ENCODE results near the gene ST8SIA2. TPM values are rescaled to one million over a fixed set of nuclear protein-coding genes. Genes with fewer than 3 reads are reported as not detected.

Gene ST8SIA2
- total and polyA plus RNA-seq, 8 donors: 1.1 TPM; not detected in 7

DNA sequence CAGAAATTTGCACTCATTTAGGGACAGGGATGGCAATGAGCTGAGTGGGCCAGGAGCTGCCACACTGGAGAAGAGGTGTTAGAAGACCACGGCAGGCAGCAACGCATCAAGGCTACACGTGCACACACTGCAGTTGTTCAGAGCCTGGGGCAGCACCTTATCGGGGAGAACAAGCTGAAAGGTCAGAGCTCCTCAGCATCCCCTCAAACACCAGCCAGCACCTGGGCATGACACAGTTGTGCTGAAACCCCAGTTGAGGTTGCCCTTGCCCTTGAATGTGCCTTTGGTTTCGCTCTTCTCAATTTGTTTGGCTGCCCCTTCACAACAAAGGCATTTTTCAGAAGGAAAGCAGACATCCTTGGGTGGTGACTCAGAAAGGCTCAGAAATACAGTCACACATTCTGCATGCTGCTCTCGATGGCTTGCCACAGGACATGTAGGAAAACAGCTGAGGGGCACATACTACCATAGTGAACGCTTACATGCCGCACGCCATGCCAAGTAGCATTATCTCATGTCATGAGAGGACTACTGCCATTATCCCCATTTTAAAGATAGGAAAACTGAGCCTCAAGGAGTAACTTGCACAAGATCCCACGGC is 57.6 kb downstream of the ST8SIA2 start:
- intact Hi-C loops (cut with DNase I; ENCODE audit: low total_unique reads): no loop called here
- WGBS, 5 donors: 89 to 94% (median 91%) methylated on average over 10 of the region's 10 CpGs
- no peak for DNase-seq

DNA sequence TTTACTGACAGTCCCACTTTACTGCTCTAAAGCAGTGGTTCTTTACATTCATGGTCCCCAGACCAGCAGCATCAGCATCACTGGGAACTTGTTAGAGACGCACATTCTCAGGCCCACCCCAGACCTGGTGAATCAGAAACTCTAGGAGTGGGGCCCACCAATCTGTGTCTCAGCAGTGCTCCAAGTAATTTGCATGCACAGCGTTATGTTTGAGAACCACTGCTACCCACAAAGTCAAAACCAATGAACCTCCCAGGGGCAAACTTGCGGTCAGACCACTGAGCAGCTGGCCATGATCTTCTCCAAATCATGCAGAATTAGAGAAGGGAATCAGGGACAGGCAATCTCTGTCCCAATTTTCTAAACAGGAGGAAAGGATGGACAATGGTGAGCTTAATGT is 58.5 kb downstream of the ST8SIA2 start:
- H3K27me3 ChIP-seq: peaks cover 0 to 4% (median 0%) of the 10 kb centered on the region in 3 donors
- 57 to 100% (median 79%) methylated on average over 3 of the region's 3 CpGs for WGBS, 5 donors

More for the DNA sequence above, 57.6 kb downstream of the ST8SIA2 start:
- TF ChIP-seq POLR2AphosphoS5 (IDR thresholded peaks at IDR 0.05) (no peak), EP300 (IDR thresholded peaks at IDR 0.05) (no peak), POLR2A (IDR thresholded peaks at IDR 0.05) (no peak)
- TF ChIP-seq, protein P1, sequence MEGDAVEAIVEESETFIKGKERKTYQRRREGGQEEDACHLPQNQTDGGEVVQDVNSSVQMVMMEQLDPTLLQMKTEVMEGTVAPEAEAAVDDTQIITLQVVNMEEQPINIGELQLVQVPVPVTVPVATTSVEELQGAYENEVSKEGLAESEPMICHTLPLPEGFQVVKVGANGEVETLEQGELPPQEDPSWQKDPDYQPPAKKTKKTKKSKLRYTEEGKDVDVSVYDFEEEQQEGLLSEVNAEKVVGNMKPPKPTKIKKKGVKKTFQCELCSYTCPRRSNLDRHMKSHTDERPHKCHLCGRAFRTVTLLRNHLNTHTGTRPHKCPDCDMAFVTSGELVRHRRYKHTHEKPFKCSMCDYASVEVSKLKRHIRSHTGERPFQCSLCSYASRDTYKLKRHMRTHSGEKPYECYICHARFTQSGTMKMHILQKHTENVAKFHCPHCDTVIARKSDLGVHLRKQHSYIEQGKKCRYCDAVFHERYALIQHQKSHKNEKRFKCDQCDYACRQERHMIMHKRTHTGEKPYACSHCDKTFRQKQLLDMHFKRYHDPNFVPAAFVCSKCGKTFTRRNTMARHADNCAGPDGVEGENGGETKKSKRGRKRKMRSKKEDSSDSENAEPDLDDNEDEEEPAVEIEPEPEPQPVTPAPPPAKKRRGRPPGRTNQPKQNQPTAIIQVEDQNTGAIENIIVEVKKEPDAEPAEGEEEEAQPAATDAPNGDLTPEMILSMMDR (IDR thresholded peaks at IDR 0.05): no peak
- H3K27ac ChIP-seq: no peak overlapping the region
- no peaks in the 10 kb centered on the region for H3K4me1 ChIP-seq
- H3K4me3 ChIP-seq: no peak overlapping the region
- H3K9me3 ChIP-seq: no peaks in the 10 kb centered on the region
- peaks cover 0 to 4% (median 0%) of the 10 kb centered on the region in 3 donors for H3K27me3 ChIP-seq
- H3K36me3 ChIP-seq: no peaks in the 10 kb centered on the region

DNA sequence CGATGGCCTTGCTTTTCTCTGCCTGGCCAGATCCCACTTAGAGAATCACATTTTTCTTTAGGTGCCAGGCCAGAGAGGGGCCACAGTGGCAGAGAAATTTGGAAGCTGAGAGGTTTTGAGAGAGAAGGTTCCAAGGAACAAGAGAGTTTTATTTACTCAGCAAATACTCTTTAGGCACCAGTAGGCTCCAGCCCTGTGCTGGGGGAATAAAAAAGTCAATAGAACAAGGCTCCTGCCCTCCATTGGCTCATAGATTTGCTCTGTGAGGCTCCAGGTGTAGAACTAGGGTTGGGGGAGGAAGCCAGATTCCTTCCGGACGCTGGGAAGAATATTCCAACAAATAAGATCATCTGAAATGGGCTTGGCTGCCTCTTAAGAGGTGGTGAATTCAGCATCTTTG is 59.9 kb downstream of the ST8SIA2 start:
- Histone ChIP-seq H3K9me3 (no peaks in the 10 kb centered on the region), H3K36me3 (no peaks in the 10 kb centered on the region), H3K4me3 (no peak overlapping the region), H3K27me3 (no peaks in the 10 kb centered on the region), H3K4me1 (no peaks in the 10 kb centered on the region), H3K27ac (no peak overlapping the region)
- TF ChIP-seq POLR2A (IDR thresholded peaks at IDR 0.05): no peak
- TF ChIP-seq POLR2AphosphoS5 (IDR thresholded peaks at IDR 0.05): no peak
- TF ChIP-seq, protein P1 (IDR thresholded peaks at IDR 0.05): no peak
- intact Hi-C loops (cut with DNase I; ENCODE audit: low total_unique reads): no loop called here
- WGBS, 5 donors: 37 to 61% (median 41%) methylated on average over 3 of the region's 3 CpGs
- no peak for DNase-seq

More for the DNA sequence above, 58.5 kb downstream of the ST8SIA2 start:
- Histone ChIP-seq H3K4me1 (no peaks in the 10 kb centered on the region), H3K27ac (no peak overlapping the region), H3K9me3 (no peaks in the 10 kb centered on the region), H3K36me3 (no peaks in the 10 kb centered on the region), H3K4me3 (no peak overlapping the region)
- intact Hi-C loops (cut with DNase I; ENCODE audit: low total_unique reads): no loop called here
- DNase-seq: no peak
- TF ChIP-seq POLR2A (IDR thresholded peaks at IDR 0.05) (no peak), EP300 (IDR thresholded peaks at IDR 0.05) (no peak), POLR2AphosphoS5 (IDR thresholded peaks at IDR 0.05) (no peak)
- TF ChIP-seq, protein P1 (IDR thresholded peaks at IDR 0.05): no peak

DNA sequence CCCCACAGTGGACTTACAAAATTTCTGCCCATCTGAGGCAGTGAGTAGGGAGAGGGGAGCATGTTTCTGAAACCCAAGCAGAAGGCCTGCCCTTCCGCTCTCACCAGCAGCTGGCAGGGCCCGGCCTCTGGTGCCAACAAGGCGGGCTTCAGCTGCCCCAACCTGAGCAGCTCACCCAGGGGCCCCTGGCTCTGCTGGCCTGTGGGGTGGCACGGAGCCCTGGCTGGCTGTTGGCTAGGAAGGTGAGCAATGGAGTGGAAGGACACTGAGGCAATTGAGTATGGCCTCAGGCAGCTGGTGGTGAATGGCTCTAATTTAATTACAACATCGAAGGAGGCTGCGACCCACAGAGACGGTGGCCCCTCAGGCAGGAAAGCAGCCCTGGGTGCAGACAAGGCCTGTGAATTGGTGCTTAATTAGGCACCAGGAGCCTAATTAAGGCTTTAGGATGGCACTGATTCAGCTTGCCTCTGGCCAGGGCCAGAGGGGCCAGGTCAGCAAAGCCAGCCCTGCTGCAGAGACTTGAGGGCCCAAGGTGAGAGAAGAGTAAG is 60.9 kb downstream of the ST8SIA2 start:
- Histone ChIP-seq H3K9me3 (no peaks in the 10 kb centered on the region), H3K36me3 (no peaks in the 10 kb centered on the region), H3K27me3 (no peaks in the 10 kb centered on the region), H3K4me3 (no peak overlapping the region), H3K4me1 (no peaks in the 10 kb centered on the region), H3K27ac (no peak overlapping the region)
- TF ChIP-seq POLR2AphosphoS5 (IDR thresholded peaks at IDR 0.05): no peak
- no peak for TF ChIP-seq POLR2A (IDR thresholded peaks at IDR 0.05)
- TF ChIP-seq, protein P1 (IDR thresholded peaks at IDR 0.05): no peak
- no peak for TF ChIP-seq EP300 (IDR thresholded peaks at IDR 0.05)
- DNase-seq: no peak
- intact Hi-C loops (cut with DNase I; ENCODE audit: low total_unique reads): no loop called here
- 92 to 97% (median 95%) methylated on average over 4 to 7 of the region's 7 CpGs for whole genome bisulfite sequencing, 5 donors
